ENCODE results near the gene PNKP. TPM values are rescaled to one million over a fixed set of nuclear protein-coding genes. Genes with fewer than 3 reads are reported as not detected.

Gene PNKP
- total RNA-seq, 1 donor from 2014 or later = 81.3 TPM

DNA sequence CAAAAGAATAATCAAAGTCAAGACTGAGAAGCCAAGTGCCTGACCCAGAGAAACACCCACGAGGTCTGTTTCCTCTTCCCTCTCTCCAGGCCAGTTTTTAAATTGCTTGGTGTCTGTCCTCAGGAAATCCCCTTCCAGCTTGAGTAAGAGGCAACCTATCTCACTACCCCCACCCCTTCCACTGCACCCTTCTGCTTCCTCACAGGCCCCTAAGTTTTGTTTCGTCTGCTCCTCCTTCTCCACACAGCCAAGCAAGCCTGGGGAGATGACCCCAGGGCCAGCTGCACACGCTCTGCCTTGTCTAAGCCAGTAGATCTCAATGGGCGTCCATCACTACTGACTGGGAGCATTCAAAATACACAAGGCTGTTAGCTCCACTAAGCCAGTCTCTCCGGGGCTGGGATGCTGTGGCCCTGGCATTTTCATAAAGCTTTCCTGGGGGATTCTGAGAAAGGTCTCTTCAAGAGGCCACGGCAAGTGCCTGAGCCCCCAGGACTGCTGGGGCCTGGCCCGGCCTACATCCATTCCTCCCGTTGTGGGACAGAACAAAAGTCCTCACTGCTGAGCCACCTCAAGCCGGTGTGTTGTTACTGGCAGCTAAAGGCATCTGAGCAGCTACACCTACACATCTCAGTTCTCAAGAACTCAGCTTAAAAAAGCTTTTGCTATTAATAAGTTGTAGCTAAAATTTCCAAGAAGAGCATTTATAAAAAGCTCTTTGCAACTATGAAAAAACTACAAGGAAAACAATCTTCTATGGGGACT, 44.2 kb upstream of the PNKP start:
- Mint-ChIP-seq H3K27ac (ENCODE audit: unreplicated experiment) (peak overlapping the region; percentile 37), H3K27me3 (ENCODE audit: unreplicated experiment) (peaks cover 6% of the 10 kb centered on the region), H3K4me3 (ENCODE audit: unreplicated experiment) (no peak overlapping the region), H3K4me1 (ENCODE audit: low read depth, unreplicated experiment) (no peaks in the 10 kb centered on the region), H3K36me3 (ENCODE audit: unreplicated experiment) (peaks cover 12% of the 10 kb centered on the region), H3K9me3 (ENCODE audit: unreplicated experiment) (peaks cover 9% of the 10 kb centered on the region)
- no peak for DNase-seq
- TF ChIP-seq CTCF (IDR thresholded peaks at IDR 0.05; ENCODE audit: partially characterized antibody, unreplicated experiment) = no peak

DNA sequence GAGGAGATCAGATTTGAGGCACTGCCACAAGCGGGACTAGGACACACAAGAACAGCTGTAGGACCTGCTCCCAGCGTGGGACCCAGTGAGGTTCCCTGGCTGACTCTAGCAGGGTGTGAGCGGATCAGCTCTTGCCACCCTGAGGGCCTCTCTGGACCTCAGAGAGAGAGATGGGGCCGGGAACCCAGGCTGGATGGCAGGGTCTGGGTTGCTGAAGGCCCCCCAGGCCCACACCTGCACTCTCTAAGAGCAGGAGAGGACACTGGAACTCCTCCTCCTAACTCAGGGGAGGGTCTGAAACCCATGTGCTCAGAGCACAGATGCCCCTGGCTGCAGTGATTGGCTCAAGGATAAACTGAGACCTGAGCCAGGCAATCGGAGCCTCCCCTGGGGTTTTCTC, 42.8 kb upstream of the PNKP start:
- H3K27ac Mint-ChIP-seq (ENCODE audit: unreplicated experiment) = no peak overlapping the region
- H3K9me3 Mint-ChIP-seq (ENCODE audit: unreplicated experiment) = peaks cover 9% of the 10 kb centered on the region
- H3K4me3 Mint-ChIP-seq (ENCODE audit: unreplicated experiment) = no peak overlapping the region
- H3K27me3 Mint-ChIP-seq (ENCODE audit: unreplicated experiment) = peaks cover 6% of the 10 kb centered on the region
- no peaks in the 10 kb centered on the region for H3K4me1 Mint-ChIP-seq (ENCODE audit: low read depth, unreplicated experiment)
- no peak for DNase-seq
- peaks cover 7% of the 10 kb centered on the region for H3K36me3 Mint-ChIP-seq (ENCODE audit: unreplicated experiment)
- no peak for TF ChIP-seq CTCF (IDR thresholded peaks at IDR 0.05; ENCODE audit: partially characterized antibody, unreplicated experiment)

DNA sequence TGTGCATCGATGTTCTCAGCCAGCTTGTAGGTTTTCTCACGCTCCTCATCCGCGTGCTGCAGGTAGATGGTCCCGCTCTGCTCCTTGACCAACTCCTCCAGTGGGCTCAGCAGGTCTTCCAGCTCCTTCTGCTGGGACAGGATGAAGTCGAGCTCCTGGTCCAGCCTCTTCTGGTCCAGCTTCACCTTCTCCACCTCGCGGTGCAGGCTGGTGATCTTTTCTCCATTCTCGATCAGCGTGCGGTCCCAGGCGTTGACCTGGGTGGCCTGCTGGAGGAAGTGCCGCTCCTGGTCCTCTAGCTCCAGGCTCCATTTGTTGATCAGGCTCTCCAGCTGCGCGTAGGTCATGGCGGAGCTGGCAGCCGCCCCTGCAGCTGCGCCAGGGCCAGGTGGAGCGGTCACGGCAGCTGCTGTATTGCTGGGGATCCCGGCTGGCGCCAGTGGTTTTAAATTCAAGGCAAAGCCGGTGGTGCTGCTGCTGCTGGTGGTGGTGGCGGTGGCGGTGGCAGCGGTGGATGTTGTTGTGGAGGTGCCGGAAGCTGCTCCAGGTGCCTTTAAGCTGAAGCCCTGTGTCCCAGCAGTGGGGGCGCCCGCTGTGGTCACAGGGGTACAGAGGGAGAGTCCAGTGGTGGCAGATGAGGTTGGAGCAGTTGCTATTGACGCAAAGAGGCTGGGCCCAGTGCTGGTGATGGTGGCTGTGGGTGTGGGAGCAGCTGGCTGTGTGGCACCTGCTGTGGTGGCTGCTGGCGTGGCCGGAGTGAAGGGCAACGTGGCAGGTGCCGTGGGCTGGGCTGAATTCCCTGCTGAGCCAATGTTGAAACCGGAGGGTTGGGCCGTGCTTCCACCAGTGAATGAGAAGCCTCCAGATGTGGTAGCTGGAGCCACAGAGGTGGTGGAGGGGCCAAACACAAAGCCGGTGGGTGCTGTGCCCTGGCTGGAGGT, 41.4 kb upstream of the PNKP start:
- TF ChIP-seq CTCF (IDR thresholded peaks at IDR 0.05; ENCODE audit: partially characterized antibody, unreplicated experiment) = no peak
- Mint-ChIP-seq H3K27ac (ENCODE audit: unreplicated experiment) (no peak overlapping the region), H3K36me3 (ENCODE audit: unreplicated experiment) (peaks cover 3% of the 10 kb centered on the region), H3K4me1 (ENCODE audit: low read depth, unreplicated experiment) (no peaks in the 10 kb centered on the region), H3K4me3 (ENCODE audit: unreplicated experiment) (no peak overlapping the region), H3K9me3 (ENCODE audit: unreplicated experiment) (peaks cover 7% of the 10 kb centered on the region), H3K27me3 (ENCODE audit: unreplicated experiment) (peaks cover 6% of the 10 kb centered on the region)
- DNase-seq = no peak

DNA sequence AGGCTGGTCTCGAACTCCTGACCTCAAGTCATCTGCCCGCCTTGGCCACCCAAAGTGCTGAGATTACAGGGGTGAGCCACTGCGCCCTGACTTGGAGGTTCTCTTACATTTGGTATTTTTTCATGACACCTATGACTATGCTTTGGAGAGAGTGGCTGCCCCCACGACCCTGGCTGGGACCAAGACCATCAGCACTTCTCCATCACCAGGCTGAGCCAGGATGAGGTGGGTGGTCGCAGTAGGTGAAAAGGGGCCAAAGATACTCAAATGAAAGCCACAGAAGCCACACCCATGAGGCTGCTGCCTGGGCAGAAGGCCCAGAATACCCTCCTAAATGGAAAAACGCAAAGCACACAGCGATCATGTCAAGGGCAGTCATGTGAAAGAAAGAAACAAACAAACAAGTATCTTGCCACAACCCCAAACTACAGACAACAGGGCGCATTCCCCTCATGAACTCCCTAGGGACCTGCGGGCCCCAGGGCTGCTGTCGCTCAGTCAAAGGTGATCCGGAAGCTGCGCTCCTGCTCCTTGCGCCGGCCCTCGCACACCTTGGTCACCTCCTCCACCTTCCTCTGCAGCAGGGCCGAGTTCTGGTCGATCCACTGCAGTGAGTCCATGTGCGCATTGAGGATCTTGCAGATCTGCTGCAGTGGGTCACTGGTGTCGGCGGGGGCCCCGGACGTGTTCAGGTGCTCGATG, 40.5 kb upstream of the PNKP start:
- H3K4me3 Mint-ChIP-seq (ENCODE audit: unreplicated experiment) = no peak overlapping the region
- no peaks in the 10 kb centered on the region for H3K4me1 Mint-ChIP-seq (ENCODE audit: low read depth, unreplicated experiment)
- peaks cover 7% of the 10 kb centered on the region for H3K9me3 Mint-ChIP-seq (ENCODE audit: unreplicated experiment)
- peaks cover 3% of the 10 kb centered on the region for H3K27me3 Mint-ChIP-seq (ENCODE audit: unreplicated experiment)
- DNase-seq = no peak
- TF ChIP-seq CTCF (IDR thresholded peaks at IDR 0.05; ENCODE audit: partially characterized antibody, unreplicated experiment) = no peak
- H3K36me3 Mint-ChIP-seq (ENCODE audit: unreplicated experiment) = no peaks in the 10 kb centered on the region
- H3K27ac Mint-ChIP-seq (ENCODE audit: unreplicated experiment) = no peak overlapping the region
